Cardiac fibroblast (primary cell): ENCODE results near the gene NOTCH1.
"Not testable (repeated sequence)": the region's sequence is repeated elsewhere in the genome, so short reads cannot be mapped to it uniquely, and the experiment has no call there.

Experiments
- DNase-seq, 2 donors: peaks; one replicate each; pipeline versions ENCODE4 v3.0.0 to v3.0.0-alpha.2; 2010; ENCODE audit warnings: low read depth in 2 of 2
- H3K4me3 ChIP-seq, 2 donors: replicated peaks in 1 of 2; 1 replicate in 1 of 2; 2 replicates in 1 of 2; pipeline ENCODE4 v1.5.1; 2011; ENCODE audit warnings: low read depth in 2 of 2, low read length in 2 of 2, mild to moderate bottlenecking in 2 of 2, moderate library complexity in 1 of 2
- CTCF ChIP-seq: IDR thresholded peaks from one replicate; pipeline ENCODE4 v1.5.1; 2011; ENCODE audit warnings: low read depth, mild to moderate bottlenecking, low read length, inconsistent platforms

Gene NOTCH1

GRCh38 chr9:136577941-136578625 is 32.2 kb upstream of the NOTCH1 start:
- H3K4me3 ChIP-seq: no peak overlapping the region
- no peak for TF ChIP-seq CTCF
- DNase-seq: no peak

- H3K4me3 ChIP-seq: no peak overlapping the region
- DNase-seq: peak; percentile 33 to 43
- TF ChIP-seq CTCF: no peak
Observed at GRCh38 chr9:136576269-136576626, 30.4 kb upstream of the NOTCH1 start.

- no peak for TF ChIP-seq CTCF
- no peak for DNase-seq
- H3K4me3 ChIP-seq: no peak overlapping the region
Observed at GRCh38 chr9:136575626-136576268, 29.9 kb upstream of the NOTCH1 start.

- not testable (repeated sequence) for DNase-seq, H3K4me3 ChIP-seq
Observed at GRCh38 chr9:136574606-136575005, 28.8 kb upstream of the NOTCH1 start.

- TF ChIP-seq CTCF: no peak
- no peak for DNase-seq
Observed at GRCh38 chr9:136572828-136573625, 27.2 kb upstream of the NOTCH1 start.

GRCh38 chr9:136572003-136572827 is 26.4 kb upstream of the NOTCH1 start:
- peak; percentile 78 to 81 for DNase-seq
- H3K4me3 ChIP-seq: no peak overlapping the region
- TF ChIP-seq CTCF: no peak

More at GRCh38 chr9:136572828-136573625, 27.2 kb upstream of the NOTCH1 start:
- no peak overlapping the region for H3K4me3 ChIP-seq
